Liver (tissue), 3 donors: ENCODE results near the gene SHOX.

Experiments
- ATF3 ChIP-seq: IDR thresholded peaks from 2 replicates; pipeline ENCODE4 v1.6.1; 2016; ENCODE audit warnings: antibody characterized with exemption
- CTCF ChIP-seq: fragments of 150-350 bp; IDR thresholded peaks from 2 replicates; pipeline ENCODE4 v1.5.1; 2017; ENCODE audit warnings: improper control_type of control experiment, low read depth, low read length; ENCODE audit not compliant: missing input control
- EGR1 ChIP-seq, 2 donors: IDR thresholded peaks; 2 replicates each; pipeline ENCODE4 v1.6.1; 2016 to 2018; ENCODE audit warnings: antibody characterized with exemption in 2 of 2, low read depth in 2 of 2
- FOXA1 ChIP-seq: IDR thresholded peaks from 2 replicates; pipeline ENCODE4 v1.6.1; 2016; ENCODE audit warnings: antibody characterized with exemption
- GABPA ChIP-seq, 2 donors: IDR thresholded peaks in 1 of 2; conservative IDR thresholded peaks in 1 of 2; 2 replicates each; pipeline ENCODE4 v1.6.1; 2016; ENCODE audit warnings: antibody characterized with exemption in 2 of 2, mild to moderate bottlenecking in 1 of 2, moderate library complexity in 1 of 2
- JUND ChIP-seq, 2 donors: IDR thresholded peaks; 2 replicates each; pipeline ENCODE4 v1.6.1; 2016; ENCODE audit warnings: antibody characterized with exemption in 2 of 2
- MAX ChIP-seq: IDR thresholded peaks from 2 replicates; pipeline ENCODE4 v1.6.1; 2016; ENCODE audit warnings: antibody characterized with exemption
- NR2F2 ChIP-seq: IDR thresholded peaks from 2 replicates; pipeline ENCODE4 v1.6.1; 2016; ENCODE audit warnings: antibody characterized with exemption
- RAD21 ChIP-seq, 2 donors: IDR thresholded peaks; 2 replicates each; pipeline ENCODE4 v1.6.1; 2016; ENCODE audit warnings: antibody characterized with exemption in 2 of 2, mild to moderate bottlenecking in 2 of 2
- REST ChIP-seq: IDR thresholded peaks from 2 replicates; pipeline ENCODE4 v1.6.1; 2016; ENCODE audit warnings: antibody characterized with exemption, mild to moderate bottlenecking
- RXRA ChIP-seq, 2 donors: IDR thresholded peaks; 2 replicates each; pipeline ENCODE4 v1.6.1; 2017 to 2018; ENCODE audit warnings: antibody characterized with exemption in 2 of 2, mild to moderate bottlenecking in 1 of 2
- SP1 ChIP-seq: IDR thresholded peaks from 2 replicates; pipeline ENCODE4 v1.6.1; 2018; ENCODE audit warnings: antibody characterized with exemption, mild to moderate bottlenecking
- TAF1 ChIP-seq: conservative IDR thresholded peaks from 2 replicates; pipeline ENCODE4 v1.6.1; 2016; ENCODE audit warnings: antibody characterized with exemption, mild to moderate bottlenecking
- donor health status: healthy.
- donor health status: healthy.

GRCh38 chrX:698206-698605 lies 67.6 kb downstream of the SHOX start:
- TF ChIP-seq REST (no peak), CTCF (no peak), JUND (IDR thresholded peaks at IDR 0.05) (no peak), EGR1 (IDR thresholded peaks at IDR 0.05; ENCODE audit: low read depth in 2 of 2) (no peak), MAX (no peak), NR2F2 (no peak), FOXA1 (no peak), TAF1 (no peak), SP1 (no peak), RAD21 (IDR thresholded peaks at IDR 0.05) (no peak), GABPA (IDR thresholded peaks at IDR 0.05 in 1 of 2, conservative IDR thresholded peaks at IDR 0.05 in 1 of 2) (no peak), ATF3 (no peak), RXRA (IDR thresholded peaks at IDR 0.05) (no peak)
